ENCODE measurements around the gene THBS2. TPM values are rescaled to one million over a fixed set of nuclear protein-coding genes. Genes with fewer than 3 reads are reported as not detected.
A peak's percentile ranks its signal among the peaks of the same experiment; 100 is the strongest.

THBS2 gene
- total RNA-seq, 1 donor from 2014 or later, result 8.8 TPM

DNA sequence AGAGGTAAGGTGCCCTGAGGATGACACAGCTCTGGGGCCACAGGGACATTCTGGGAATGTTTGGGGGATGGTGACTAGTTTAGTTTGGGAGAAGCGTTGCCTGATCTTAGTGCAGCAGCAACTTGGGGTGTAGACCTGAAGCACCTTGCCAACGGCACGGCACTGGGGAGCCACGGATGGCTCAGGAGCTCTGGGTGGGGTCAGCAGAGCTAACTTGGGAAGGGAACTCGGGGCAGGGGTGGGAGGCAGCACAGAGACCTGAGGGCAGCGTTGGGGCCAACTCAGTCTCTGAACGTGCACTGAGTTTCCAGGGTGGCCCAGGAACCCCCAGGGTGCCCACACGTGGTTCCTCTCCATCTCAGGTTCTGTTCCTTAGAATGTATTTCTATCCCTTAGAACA, 14.9 kb downstream of the THBS2 start:
- Histone ChIP-seq H3K9me3 (no peaks in the 10 kb centered on the region), H3K4me1 (no peaks in the 10 kb centered on the region), H3K36me3 (no peaks in the 10 kb centered on the region), H3K4me3 (no peak overlapping the region), H3K27me3 (ENCODE audit: low read depth) (no peaks in the 10 kb centered on the region), H3K27ac (no peak overlapping the region)
- intact Hi-C loops (cut with DNase I), result no loop called here
- TF ChIP-seq, protein P1, sequence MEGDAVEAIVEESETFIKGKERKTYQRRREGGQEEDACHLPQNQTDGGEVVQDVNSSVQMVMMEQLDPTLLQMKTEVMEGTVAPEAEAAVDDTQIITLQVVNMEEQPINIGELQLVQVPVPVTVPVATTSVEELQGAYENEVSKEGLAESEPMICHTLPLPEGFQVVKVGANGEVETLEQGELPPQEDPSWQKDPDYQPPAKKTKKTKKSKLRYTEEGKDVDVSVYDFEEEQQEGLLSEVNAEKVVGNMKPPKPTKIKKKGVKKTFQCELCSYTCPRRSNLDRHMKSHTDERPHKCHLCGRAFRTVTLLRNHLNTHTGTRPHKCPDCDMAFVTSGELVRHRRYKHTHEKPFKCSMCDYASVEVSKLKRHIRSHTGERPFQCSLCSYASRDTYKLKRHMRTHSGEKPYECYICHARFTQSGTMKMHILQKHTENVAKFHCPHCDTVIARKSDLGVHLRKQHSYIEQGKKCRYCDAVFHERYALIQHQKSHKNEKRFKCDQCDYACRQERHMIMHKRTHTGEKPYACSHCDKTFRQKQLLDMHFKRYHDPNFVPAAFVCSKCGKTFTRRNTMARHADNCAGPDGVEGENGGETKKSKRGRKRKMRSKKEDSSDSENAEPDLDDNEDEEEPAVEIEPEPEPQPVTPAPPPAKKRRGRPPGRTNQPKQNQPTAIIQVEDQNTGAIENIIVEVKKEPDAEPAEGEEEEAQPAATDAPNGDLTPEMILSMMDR (IDR thresholded peaks at IDR 0.05), result no peak
- ATAC-seq, result no peak
- no peak for DNase-seq

DNA sequence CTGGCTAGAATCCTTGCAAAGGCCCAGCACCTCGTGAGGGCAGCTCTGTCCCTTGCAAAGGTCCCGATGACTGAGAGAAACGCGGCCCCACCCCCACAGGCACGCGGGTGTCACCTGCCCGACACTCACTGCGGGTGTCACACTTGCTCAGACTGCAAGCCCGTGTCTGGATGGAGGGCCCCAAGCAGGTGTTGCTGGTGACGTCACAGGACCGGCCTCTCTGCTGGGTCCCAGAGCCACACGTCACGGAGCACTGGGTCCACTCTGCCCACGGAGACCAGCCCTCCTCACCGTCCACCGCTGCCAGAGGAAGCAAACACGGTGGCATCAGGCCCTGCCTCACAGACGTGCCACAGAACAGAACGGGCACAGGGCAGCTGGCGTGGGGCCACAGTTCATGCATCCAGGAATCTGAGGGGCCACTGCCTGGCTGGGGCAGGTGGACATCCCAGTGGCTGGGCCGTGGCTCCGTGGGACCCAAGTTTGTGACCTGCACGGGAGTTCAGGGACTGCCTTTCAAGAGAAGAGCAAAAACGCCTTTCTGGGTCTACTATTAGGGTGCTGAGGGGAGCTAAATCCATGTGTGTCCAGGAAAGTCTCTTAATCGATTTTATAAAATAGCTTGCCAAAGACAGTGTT, 16.0 kb downstream of the THBS2 start:
- Histone ChIP-seq H3K4me1 (no peaks in the 10 kb centered on the region), H3K36me3 (no peaks in the 10 kb centered on the region), H3K9me3 (no peaks in the 10 kb centered on the region), H3K4me3 (no peak overlapping the region), H3K27ac (no peak overlapping the region), H3K27me3 (ENCODE audit: low read depth) (no peaks in the 10 kb centered on the region)
- intact Hi-C loops (cut with DNase I), result no loop called here
- DNase-seq (no peak), ATAC-seq (no peak)
- TF ChIP-seq, protein P1 (IDR thresholded peaks at IDR 0.05), result no peak

DNA sequence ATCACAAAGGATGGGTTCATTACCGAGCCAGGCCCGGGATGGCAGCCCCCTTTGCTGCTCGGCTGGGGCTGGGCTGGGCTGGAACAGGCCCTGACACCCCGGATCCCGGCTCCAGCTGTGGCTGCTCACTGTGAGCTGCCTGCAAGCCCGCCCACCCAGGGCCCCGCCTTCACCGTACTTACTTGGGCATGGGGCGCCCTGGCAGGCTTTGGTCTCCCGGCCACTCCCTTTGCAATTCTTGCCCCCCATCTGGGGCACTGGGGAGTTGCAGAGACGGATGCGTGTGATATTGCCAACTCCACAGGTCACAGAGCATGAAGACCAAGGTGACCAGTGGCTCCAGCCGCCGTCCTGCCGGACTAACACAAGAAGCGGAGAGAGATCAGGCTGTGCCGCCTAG, 16.7 kb downstream of the THBS2 start:
- Histone ChIP-seq H3K9me3 (no peaks in the 10 kb centered on the region), H3K4me1 (no peaks in the 10 kb centered on the region), H3K27ac (no peak overlapping the region), H3K27me3 (ENCODE audit: low read depth) (no peaks in the 10 kb centered on the region), H3K36me3 (no peaks in the 10 kb centered on the region), H3K4me3 (no peak overlapping the region)
- ATAC-seq (no peak), DNase-seq (no peak)
- intact Hi-C loops (cut with DNase I), result no loop called here
- TF ChIP-seq, protein P1 (IDR thresholded peaks at IDR 0.05), result no peak

DNA sequence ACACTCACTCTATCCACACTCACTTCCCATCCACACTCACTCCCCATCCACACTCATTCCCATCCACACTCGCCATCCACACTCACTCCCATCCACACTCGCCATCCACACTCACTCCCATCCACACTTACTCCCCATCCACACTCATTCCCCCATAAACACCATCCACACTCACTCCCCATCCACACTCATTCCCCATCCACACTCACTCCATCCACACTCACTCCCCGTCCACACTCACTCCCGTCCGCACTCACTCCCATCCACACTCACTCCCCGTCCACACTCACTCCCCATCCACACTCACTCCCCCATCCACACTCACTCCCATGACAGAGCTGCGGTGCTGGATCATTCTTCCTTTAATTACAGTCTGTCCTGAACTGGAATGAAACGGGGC, 17.1 kb downstream of the THBS2 start:
- ATAC-seq (no peak), DNase-seq (no peak)
- TF ChIP-seq, protein P1 (IDR thresholded peaks at IDR 0.05), result no peak
- no peaks in the 10 kb centered on the region for H3K4me1 ChIP-seq
- no peaks in the 10 kb centered on the region for H3K27me3 ChIP-seq (ENCODE audit: low read depth)
- H3K36me3 ChIP-seq, result no peaks in the 10 kb centered on the region
- no peaks in the 10 kb centered on the region for H3K9me3 ChIP-seq
- H3K27ac ChIP-seq, result no peak overlapping the region
- intact Hi-C loops (cut with DNase I), result no loop called here
- no peak overlapping the region for H3K4me3 ChIP-seq

DNA sequence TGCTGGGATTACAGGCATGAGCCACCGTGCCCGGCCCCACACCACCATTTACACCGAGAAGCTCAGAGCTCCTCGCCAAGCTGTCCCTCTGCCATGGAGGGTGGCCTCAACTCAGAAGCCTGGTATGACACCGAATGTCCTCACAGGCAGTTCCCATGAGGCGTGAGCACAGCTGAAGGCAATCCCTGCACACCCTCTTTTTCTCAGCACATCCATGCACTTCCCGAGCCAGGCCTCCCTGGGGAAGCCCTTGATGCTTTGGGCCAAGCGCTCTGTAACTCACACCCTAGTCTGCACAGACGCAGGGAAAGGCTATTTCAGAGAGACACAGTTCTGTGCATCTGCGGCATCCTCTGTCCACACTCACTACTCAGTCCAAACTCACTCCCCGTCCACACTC, 18.4 kb downstream of the THBS2 start:
- Histone ChIP-seq H3K4me1 (no peaks in the 10 kb centered on the region), H3K9me3 (no peaks in the 10 kb centered on the region), H3K27ac (no peak overlapping the region), H3K27me3 (ENCODE audit: low read depth) (no peaks in the 10 kb centered on the region), H3K36me3 (no peaks in the 10 kb centered on the region), H3K4me3 (no peak overlapping the region)
- intact Hi-C loops (cut with DNase I), result no loop called here
- TF ChIP-seq, protein P1 (IDR thresholded peaks at IDR 0.05), result no peak
- ATAC-seq, result peak in 1 of 2 donors; percentile 4
- no peak for DNase-seq

Data from lower lobe of right lung (tissue), 2 donors.